HepG2 (cell line): ENCODE measurements around the gene RAB2B. TPM values are rescaled to one million over a fixed set of nuclear protein-coding genes. Genes with fewer than 3 reads are reported as not detected.

Experiments
- CAMTA2 ChIP-seq: sonication (generic); formaldehyde crosslinking; IDR thresholded peaks from 2 replicates; pipeline ENCODE4 v1.4.0; 2020; ENCODE audit warnings: mild to moderate bottlenecking, missing genetic modification reagents, borderline replicate concordance
- FLYWCH1 ChIP-seq: sonication (generic); formaldehyde crosslinking; IDR thresholded peaks from 2 replicates; pipeline ENCODE4 v1.8.1; 2023; ENCODE audit warnings: mild to moderate bottlenecking, missing genetic modification reagents
- FOXA3 ChIP-seq: IDR thresholded peaks from 2 replicates; pipeline ENCODE4 v1.6.1; 2016; ENCODE audit warnings: missing genetic modification reagents, missing compliant biosample characterization
- JDP2 ChIP-seq: sonication (generic); formaldehyde crosslinking; IDR thresholded peaks from 2 replicates; pipeline ENCODE4 v1.8.1; 2022; ENCODE audit warnings: missing genetic modification reagents, borderline replicate concordance
- KDM2A ChIP-seq: sonication (generic); formaldehyde crosslinking; IDR thresholded peaks from 2 replicates; pipeline ENCODE4 v1.4.0; 2020; ENCODE audit warnings: low read depth, missing genetic modification reagents, borderline replicate concordance
- NBN ChIP-seq: fragments of 450-650 bp; conservative IDR thresholded peaks from 2 replicates; pipeline ENCODE4 v1.6.1; 2017
- NCOA2 ChIP-seq: sonication (generic); formaldehyde crosslinking; IDR thresholded peaks from 2 replicates; pipeline ENCODE4 v1.8.0; 2022; ENCODE audit warnings: inconsistent platforms
- NFRKB ChIP-seq: fragments of 450-650 bp; IDR thresholded peaks from 2 replicates; pipeline ENCODE4 v1.6.1; 2017
- PAF1 ChIP-seq: IDR thresholded peaks from 2 replicates; pipeline ENCODE4 v1.6.1; 2016; ENCODE audit warnings: missing genetic modification reagents, missing compliant biosample characterization
- POLR2G ChIP-seq: fragments of 200-400 bp; formaldehyde crosslinking; IDR thresholded peaks from 2 replicates; pipeline ENCODE4 v1.6.1; 2018; ENCODE audit warnings: mild to moderate bottlenecking, low read depth, low read length, moderate library complexity
- SALL2 ChIP-seq: sonication (generic); formaldehyde crosslinking; IDR thresholded peaks from 2 replicates; pipeline ENCODE4 v1.8.1; 2023; ENCODE audit warnings: mild to moderate bottlenecking, missing genetic modification reagents, inconsistent platforms
- SMYD3 ChIP-seq: sonication (generic); formaldehyde crosslinking; IDR thresholded peaks from 2 replicates; pipeline ENCODE4 v1.8.1; 2023; ENCODE audit warnings: mild to moderate bottlenecking, missing genetic modification reagents
- ZKSCAN5 ChIP-seq: sonication (generic); formaldehyde crosslinking; IDR thresholded peaks from 2 replicates; pipeline ENCODE4 v1.5.1; 2020; ENCODE audit warnings: mild to moderate bottlenecking, missing genetic modification reagents
- ZNF274 ChIP-seq: sonication (generic); formaldehyde crosslinking; IDR thresholded peaks from 2 replicates; pipeline ENCODE4 v1.5.1; 2020; ENCODE audit warnings: mild to moderate bottlenecking, missing genetic modification reagents
- ZNF367 ChIP-seq: sonication (generic); formaldehyde crosslinking; IDR thresholded peaks from 2 replicates; pipeline ENCODE4 v1.4.0; 2020; ENCODE audit warnings: missing genetic modification reagents, borderline replicate concordance
- ZNF430 ChIP-seq: sonication (generic); formaldehyde crosslinking; IDR thresholded peaks from 2 replicates; pipeline ENCODE4 v1.9.0; 2021; ENCODE audit warnings: mild to moderate bottlenecking, missing genetic modification reagents
- ZNF564 ChIP-seq: sonication (generic); formaldehyde crosslinking; IDR thresholded peaks from 2 replicates; pipeline ENCODE4 v1.8.1; 2023; ENCODE audit warnings: mild to moderate bottlenecking, missing genetic modification reagents
- ZNF615 ChIP-seq: sonication (generic); formaldehyde crosslinking; IDR thresholded peaks from 2 replicates; pipeline ENCODE4 v1.5.0; 2020; ENCODE audit warnings: mild to moderate bottlenecking, missing genetic modification reagents, borderline replicate concordance
- polyA plus RNA-seq, 8 experiments: library from polyadenylated mRNA; depleted of rRNA in 3 of 8; stranded (reverse) in 7 of 8; unstranded in 1 of 8; fragments of >200 nt; fragmentation: Illumina TruSeq in 4 of 8; extraction: Trizol in 4 of 8; gene quantifications; 2 replicates each; pipeline versions ENCODE4 v1.2.1 to v1.2.3, GENCODE V29; 2011 to 2016; ENCODE audit warnings: low read depth in 4 of 8, missing spikeins in 1 of 8, mixed read lengths in 1 of 8; ENCODE audit not compliant: insufficient read depth in 1 of 8
- total RNA-seq, 5 experiments: library from RNA; depleted of rRNA; stranded (reverse); fragments of >200 nt; fragmentation: Illumina TruSeq; extraction: Trizol; gene quantifications; 2 replicates each; pipeline ENCODE4 v1.2.3, GENCODE V29; 2016; ENCODE audit warnings: low read depth in 1 of 5
- TF ChIP-seq, protein P1 (sequence below): IDR thresholded peaks from 2 replicates; pipeline ENCODE4 v1.6.1; 2018; ENCODE audit warnings: missing genetic modification reagents, mild to moderate bottlenecking, missing compliant biosample characterization
- TF ChIP-seq, protein P2 (sequence below): fragments of 450-650 bp; IDR thresholded peaks from 2 replicates; pipeline ENCODE4 v1.6.1; 2016
- TF ChIP-seq, protein P3 (sequence below): sonication (generic); formaldehyde crosslinking; IDR thresholded peaks from 2 replicates; pipeline ENCODE4 v1.5.0; 2020; ENCODE audit warnings: mild to moderate bottlenecking, missing genetic modification reagents
- TF ChIP-seq, protein P4 (sequence below): sonication (generic); formaldehyde crosslinking; conservative IDR thresholded peaks from 2 replicates; pipeline ENCODE4 v1.4.0; 2020; ENCODE audit warnings: missing genetic modification reagents
- TF ChIP-seq, protein P5 (sequence below): sonication (generic); formaldehyde crosslinking; IDR thresholded peaks from 2 replicates; pipeline ENCODE4 v1.9.0; 2022; ENCODE audit warnings: low read depth, missing genetic modification reagents

The RAB2B gene
- total and polyA plus RNA-seq, 2 of the 13 experiments (the other 11 are each of a cell fraction or from before 2014, with no cell fraction given), result 36.0 to 60.6 TPM

DNA sequence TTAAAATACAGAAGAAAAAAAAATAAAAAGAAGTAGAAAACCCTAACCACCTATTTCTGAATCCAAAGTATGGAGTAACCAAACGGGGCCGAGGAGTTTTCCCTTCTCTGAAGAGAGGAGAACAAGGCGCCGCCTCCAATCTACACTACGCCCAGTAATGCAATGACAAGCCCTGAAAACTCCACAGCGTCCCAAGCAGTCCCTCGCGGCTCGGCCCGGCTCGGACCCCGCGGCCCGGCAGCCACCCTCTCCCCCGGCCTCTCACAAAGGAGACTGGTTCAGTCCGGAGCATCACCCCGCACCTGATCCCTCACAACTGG lies 21.2 kb downstream of the RAB2B start (continued):
- TF ChIP-seq FLYWCH1 (CRISPR knock-in tag) (no peak), CAMTA2 (CRISPR knock-in tag) (0 out of 2 replicates have a peak, but pooled peaks have one; percentile 60), ZKSCAN5 (CRISPR knock-in tag) (no peak), NBN (no peak), ZNF274 (CRISPR knock-in tag) (no peak), JDP2 (no peak), ZNF430 (CRISPR knock-in tag) (no peak), ZNF615 (CRISPR knock-in tag) (no peak), PAF1 (CRISPR knock-in tag) (no peak), KDM2A (CRISPR knock-in tag) (no peak), POLR2G (no peak), NFRKB (no peak), ZNF564 (CRISPR knock-in tag) (no peak), SMYD3 (CRISPR knock-in tag) (no peak), ZNF367 (CRISPR knock-in tag) (no peak), FOXA3 (CRISPR knock-in tag) (no peak), NCOA2 (CRISPR knock-in tag) (0 out of 2 replicates have a peak, but pooled peaks have one; percentile 1), SALL2 (CRISPR knock-in tag) (no peak)
- TF ChIP-seq, protein P1, sequence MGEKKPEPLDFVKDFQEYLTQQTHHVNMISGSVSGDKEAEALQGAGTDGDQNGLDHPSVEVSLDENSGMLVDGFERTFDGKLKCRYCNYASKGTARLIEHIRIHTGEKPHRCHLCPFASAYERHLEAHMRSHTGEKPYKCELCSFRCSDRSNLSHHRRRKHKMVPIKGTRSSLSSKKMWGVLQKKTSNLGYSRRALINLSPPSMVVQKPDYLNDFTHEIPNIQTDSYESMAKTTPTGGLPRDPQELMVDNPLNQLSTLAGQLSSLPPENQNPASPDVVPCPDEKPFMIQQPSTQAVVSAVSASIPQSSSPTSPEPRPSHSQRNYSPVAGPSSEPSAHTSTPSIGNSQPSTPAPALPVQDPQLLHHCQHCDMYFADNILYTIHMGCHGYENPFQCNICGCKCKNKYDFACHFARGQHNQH (CRISPR knock-in tag), result no peak
- TF ChIP-seq, protein P2, sequence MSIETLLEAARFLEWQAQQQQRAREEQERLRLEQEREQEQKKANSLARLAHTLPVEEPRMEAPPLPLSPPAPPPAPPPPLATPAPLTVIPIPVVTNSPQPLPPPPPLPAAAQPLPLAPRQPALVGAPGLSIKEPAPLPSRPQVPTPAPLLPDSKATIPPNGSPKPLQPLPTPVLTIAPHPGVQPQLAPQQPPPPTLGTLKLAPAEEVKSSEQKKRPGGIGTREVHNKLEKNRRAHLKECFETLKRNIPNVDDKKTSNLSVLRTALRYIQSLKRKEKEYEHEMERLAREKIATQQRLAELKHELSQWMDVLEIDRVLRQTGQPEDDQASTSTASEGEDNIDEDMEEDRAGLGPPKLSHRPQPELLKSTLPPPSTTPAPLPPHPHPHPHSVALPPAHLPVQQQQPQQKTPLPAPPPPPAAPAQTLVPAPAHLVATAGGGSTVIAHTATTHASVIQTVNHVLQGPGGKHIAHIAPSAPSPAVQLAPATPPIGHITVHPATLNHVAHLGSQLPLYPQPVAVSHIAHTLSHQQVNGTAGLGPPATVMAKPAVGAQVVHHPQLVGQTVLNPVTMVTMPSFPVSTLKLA, result no peak
- TF ChIP-seq, protein P3, sequence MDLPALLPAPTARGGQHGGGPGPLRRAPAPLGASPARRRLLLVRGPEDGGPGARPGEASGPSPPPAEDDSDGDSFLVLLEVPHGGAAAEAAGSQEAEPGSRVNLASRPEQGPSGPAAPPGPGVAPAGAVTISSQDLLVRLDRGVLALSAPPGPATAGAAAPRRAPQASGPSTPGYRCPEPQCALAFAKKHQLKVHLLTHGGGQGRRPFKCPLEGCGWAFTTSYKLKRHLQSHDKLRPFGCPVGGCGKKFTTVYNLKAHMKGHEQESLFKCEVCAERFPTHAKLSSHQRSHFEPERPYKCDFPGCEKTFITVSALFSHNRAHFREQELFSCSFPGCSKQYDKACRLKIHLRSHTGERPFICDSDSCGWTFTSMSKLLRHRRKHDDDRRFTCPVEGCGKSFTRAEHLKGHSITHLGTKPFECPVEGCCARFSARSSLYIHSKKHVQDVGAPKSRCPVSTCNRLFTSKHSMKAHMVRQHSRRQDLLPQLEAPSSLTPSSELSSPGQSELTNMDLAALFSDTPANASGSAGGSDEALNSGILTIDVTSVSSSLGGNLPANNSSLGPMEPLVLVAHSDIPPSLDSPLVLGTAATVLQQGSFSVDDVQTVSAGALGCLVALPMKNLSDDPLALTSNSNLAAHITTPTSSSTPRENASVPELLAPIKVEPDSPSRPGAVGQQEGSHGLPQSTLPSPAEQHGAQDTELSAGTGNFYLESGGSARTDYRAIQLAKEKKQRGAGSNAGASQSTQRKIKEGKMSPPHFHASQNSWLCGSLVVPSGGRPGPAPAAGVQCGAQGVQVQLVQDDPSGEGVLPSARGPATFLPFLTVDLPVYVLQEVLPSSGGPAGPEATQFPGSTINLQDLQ (CRISPR knock-in tag), result no peak
- TF ChIP-seq, protein P4, sequence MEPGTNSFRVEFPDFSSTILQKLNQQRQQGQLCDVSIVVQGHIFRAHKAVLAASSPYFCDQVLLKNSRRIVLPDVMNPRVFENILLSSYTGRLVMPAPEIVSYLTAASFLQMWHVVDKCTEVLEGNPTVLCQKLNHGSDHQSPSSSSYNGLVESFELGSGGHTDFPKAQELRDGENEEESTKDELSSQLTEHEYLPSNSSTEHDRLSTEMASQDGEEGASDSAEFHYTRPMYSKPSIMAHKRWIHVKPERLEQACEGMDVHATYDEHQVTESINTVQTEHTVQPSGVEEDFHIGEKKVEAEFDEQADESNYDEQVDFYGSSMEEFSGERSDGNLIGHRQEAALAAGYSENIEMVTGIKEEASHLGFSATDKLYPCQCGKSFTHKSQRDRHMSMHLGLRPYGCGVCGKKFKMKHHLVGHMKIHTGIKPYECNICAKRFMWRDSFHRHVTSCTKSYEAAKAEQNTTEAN (CRISPR knock-in tag), result no peak
- TF ChIP-seq, protein P5, sequence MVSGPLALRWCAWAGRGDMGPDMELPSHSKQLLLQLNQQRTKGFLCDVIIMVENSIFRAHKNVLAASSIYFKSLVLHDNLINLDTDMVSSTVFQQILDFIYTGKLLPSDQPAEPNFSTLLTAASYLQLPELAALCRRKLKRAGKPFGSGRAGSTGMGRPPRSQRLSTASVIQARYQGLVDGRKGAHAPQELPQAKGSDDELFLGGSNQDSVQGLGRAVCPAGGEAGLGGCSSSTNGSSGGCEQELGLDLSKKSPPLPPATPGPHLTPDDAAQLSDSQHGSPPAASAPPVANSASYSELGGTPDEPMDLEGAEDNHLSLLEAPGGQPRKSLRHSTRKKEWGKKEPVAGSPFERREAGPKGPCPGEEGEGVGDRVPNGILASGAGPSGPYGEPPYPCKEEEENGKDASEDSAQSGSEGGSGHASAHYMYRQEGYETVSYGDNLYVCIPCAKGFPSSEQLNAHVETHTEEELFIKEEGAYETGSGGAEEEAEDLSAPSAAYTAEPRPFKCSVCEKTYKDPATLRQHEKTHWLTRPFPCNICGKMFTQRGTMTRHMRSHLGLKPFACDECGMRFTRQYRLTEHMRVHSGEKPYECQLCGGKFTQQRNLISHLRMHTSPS (CRISPR knock-in tag), result no peak
